HL-60 (cell line): ENCODE measurements around the gene CORO2A.
"Not testable (repeated sequence)": the region's sequence is repeated elsewhere in the genome, so short reads cannot be mapped to it uniquely, and the experiment has no call there.

Experiments
- DNase-seq, 2 experiments: peaks; one replicate each; pipeline ENCODE4 v3.0.0-alpha.2; 2010 to 2020; ENCODE audit warnings: low read depth in 1 of 2, low spot score in 1 of 2
- H3K27ac ChIP-seq: fragments of 250-450 bp; sonication (Bioruptor Pico); replicated peaks from 2 replicates; pipeline ENCODE4 v1.5.1; 2020; ENCODE audit warnings: mild to moderate bottlenecking, moderate library complexity
- H3K27me3 ChIP-seq: fragments of 250-450 bp; sonication (Bioruptor Pico); 2 replicates; pipeline ENCODE4 v1.5.1; 2021; ENCODE audit warnings: mild to moderate bottlenecking, moderate library complexity; ENCODE audit not compliant: insufficient read depth, poor library complexity, severe bottlenecking
- H3K4me3 ChIP-seq: replicated peaks from 2 replicates; pipeline ENCODE4 v1.5.1; 2011; ENCODE audit warnings: mild to moderate bottlenecking, control low read depth, low read length; ENCODE audit not compliant: insufficient read depth
- CTCF ChIP-seq: IDR thresholded peaks from one replicate; pipeline ENCODE4 v1.5.1; 2011; ENCODE audit warnings: low read length, control low read depth, inconsistent platforms; ENCODE audit not compliant: insufficient read depth
- GABPA ChIP-seq: IDR thresholded peaks from 2 replicates; pipeline ENCODE4 v1.6.1; 2012; ENCODE audit warnings: low read depth
- POLR2AphosphoS5 ChIP-seq: IDR thresholded peaks from 2 replicates; pipeline ENCODE4 v1.6.1; 2012; ENCODE audit warnings: low read depth
- REST ChIP-seq: IDR thresholded peaks from 2 replicates; pipeline ENCODE4 v1.6.1; 2012; ENCODE audit warnings: low read depth; ENCODE audit not compliant: insufficient replicate concordance
- SPI1 ChIP-seq: IDR thresholded peaks from 2 replicates; pipeline ENCODE4 v1.6.1; 2012; ENCODE audit warnings: low read depth, mild to moderate bottlenecking, borderline replicate concordance

The CORO2A gene

GRCh38 chr9:98175028-98175569 lies 17.3 kb downstream of the CORO2A start:
- Histone ChIP-seq H3K4me3 (no peak overlapping the region), H3K27me3 (no peaks in the 10 kb centered on the region), H3K27ac (no peak overlapping the region)
- no peak for DNase-seq
- TF ChIP-seq CTCF (no peak), REST (no peak), SPI1 (no peak), GABPA (no peak), POLR2AphosphoS5 (no peak)

GRCh38 chr9:98174502-98174918 lies 17.9 kb downstream of the CORO2A start:
- H3K27me3 ChIP-seq, H3K4me3 ChIP-seq, H3K27ac ChIP-seq, DNase-seq: not testable (repeated sequence)

GRCh38 chr9:98173181-98173580 lies 19.3 kb downstream of the CORO2A start:
- Histone ChIP-seq H3K27me3 (no peaks in the 10 kb centered on the region), H3K27ac (no peak overlapping the region), H3K4me3 (no peak overlapping the region)
- TF ChIP-seq REST, result no peak
- TF ChIP-seq SPI1, result no peak
- DNase-seq, result no peak

DNA sequence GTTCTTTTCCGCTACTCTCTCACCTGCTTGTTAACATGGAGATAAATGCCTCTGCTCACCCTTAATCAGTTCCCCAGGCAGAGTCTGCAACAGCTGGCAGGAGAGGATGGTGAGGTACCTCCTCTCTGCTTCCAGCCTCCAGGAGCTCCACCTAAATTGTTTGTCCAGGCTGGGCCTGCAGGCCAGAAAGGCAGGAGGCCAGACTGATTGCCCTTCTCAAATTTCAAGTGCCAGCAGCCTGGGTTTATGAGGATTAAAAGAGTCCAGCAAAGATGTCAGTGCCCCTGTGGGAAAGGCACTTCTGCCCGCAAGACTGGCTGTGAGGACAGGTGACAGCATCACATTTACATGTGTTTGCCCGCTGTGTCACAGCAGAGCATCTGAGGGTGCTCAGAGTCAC lies 19.8 kb downstream of the CORO2A start:
- H3K27ac ChIP-seq, result no peak overlapping the region
- DNase-seq, result no peak
- TF ChIP-seq REST, result no peak
- TF ChIP-seq GABPA, result no peak
- no peak for TF ChIP-seq SPI1
- no peak overlapping the region for H3K4me3 ChIP-seq
- no peaks in the 10 kb centered on the region for H3K27me3 ChIP-seq
